Astrocyte of the cerebellum (primary cell): ENCODE data around the gene PIP5K1C.
A peak's percentile ranks its signal among the peaks of the same experiment; 100 is the strongest.
"Not testable (repeated sequence)": the region's sequence is repeated elsewhere in the genome, so short reads cannot be mapped to it uniquely, and the experiment has no call there.

Experiments
- DNase-seq: peaks from one replicate; pipeline ENCODE4 v3.0.0-alpha.2; 2011; ENCODE audit warnings: low read depth
- H3K4me3 ChIP-seq: 2 replicates; pipeline ENCODE4 v1.5.1; 2011; ENCODE audit warnings: mild to moderate bottlenecking, low read depth, low read length, moderate library complexity
- in situ Hi-C: cut with HindIII; loops from 2 replicates; pipeline ENCODE4 v1.10.0; 2017; ENCODE audit warnings: low sequenced_read_pairs
- TF ChIP-seq, protein P1 (sequence below): IDR thresholded peaks from 2 replicates; pipeline ENCODE4 v1.5.1; 2012; ENCODE audit warnings: low read length, low read depth, moderate library complexity, mild to moderate bottlenecking; ENCODE audit errors: missing control alignments

PIP5K1C gene

DNA sequence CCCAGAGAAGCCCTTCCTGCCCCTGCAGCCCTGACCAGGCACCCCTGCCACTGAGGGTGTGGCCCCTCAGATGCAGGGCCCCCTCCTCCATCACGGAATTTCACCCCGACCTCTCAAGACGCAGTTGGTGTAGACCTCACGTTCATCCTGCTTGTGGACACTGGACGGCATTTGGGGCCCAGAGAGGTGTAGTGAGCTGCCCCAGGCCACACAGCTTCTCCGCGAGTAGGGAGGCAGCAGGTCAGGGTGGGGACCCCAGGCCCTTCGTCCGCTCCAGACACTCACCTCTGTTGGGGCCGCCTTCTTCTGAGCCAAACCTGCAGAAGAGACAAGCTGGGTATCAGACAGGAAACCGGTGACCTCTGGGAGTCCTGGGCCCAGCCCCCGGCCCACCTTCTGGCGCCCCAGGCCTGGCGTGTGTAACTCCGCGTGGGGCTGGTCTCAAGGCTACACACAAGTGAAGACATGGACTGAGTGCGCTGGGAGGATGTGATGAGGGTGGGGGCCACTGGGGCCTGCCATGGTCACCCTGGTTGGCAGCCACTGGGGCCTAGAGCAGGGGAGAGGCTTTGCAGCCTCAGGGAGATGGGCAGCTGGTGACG is 33.1 kb downstream of the PIP5K1C start:
- in situ Hi-C loops: no loop called here
- no peak overlapping the region for H3K4me3 ChIP-seq
- no peak for DNase-seq
- TF ChIP-seq, protein P1, sequence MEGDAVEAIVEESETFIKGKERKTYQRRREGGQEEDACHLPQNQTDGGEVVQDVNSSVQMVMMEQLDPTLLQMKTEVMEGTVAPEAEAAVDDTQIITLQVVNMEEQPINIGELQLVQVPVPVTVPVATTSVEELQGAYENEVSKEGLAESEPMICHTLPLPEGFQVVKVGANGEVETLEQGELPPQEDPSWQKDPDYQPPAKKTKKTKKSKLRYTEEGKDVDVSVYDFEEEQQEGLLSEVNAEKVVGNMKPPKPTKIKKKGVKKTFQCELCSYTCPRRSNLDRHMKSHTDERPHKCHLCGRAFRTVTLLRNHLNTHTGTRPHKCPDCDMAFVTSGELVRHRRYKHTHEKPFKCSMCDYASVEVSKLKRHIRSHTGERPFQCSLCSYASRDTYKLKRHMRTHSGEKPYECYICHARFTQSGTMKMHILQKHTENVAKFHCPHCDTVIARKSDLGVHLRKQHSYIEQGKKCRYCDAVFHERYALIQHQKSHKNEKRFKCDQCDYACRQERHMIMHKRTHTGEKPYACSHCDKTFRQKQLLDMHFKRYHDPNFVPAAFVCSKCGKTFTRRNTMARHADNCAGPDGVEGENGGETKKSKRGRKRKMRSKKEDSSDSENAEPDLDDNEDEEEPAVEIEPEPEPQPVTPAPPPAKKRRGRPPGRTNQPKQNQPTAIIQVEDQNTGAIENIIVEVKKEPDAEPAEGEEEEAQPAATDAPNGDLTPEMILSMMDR: no peak

DNA sequence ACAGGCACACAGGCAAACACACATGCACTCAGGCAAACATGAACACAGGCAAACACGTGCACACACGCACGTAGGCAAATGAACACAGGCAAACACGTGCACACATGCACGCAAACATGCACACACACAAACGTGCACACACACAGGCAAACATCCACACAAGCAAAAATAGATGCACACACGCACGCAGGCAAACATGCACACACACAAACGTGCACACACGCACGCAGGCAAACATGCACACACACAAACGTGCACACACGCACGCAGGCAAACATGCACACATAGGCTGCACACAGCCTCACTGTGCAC is 33.8 kb downstream of the PIP5K1C start:
- in situ Hi-C loops, DNase-seq, H3K4me3 ChIP-seq: not testable (repeated sequence)

DNA sequence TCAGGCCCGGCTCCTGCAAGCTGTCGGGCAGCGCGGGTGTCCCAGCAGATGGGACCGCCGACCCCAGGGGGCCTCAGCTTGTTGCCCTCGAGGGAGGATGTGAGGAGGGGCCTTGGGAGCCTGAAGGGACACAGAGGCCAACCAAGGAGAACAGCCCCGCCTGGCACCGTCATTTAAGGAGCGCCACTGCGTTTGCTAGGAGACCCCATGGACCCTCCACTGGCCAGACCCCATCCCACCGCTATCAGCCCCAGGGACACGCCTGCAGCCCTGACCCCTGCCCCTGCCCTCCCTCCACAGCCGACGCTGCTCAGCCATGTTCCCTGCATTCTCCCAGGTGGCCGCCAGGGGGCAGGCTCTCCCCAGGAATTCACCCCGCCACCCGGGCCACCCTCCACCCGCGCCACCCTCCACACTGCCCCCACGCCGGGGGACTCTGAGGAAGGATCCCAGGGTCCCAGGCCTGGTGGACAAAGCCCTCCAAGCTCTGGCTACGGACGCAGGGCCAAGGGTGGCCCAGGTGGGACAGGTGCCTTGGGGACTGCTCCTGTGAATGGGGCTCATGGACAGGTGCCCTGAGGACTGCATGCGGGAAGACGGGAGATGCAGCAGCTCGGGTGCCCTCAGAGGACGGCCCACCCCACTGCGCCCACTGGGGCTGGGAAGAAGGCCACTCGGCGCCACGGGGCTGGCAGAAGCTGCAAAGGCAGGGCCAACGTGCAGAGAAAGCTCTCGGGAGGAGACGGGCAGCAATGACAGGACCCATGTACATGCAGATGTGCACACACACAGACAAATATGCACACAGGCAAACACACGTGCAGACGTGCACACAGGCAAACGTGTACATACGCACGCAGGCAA is 34.4 kb downstream of the PIP5K1C start:
- in situ Hi-C loops: no loop called here
- H3K4me3 ChIP-seq: no peak overlapping the region
- no peak for DNase-seq
- TF ChIP-seq, protein P1: peak; percentile 79

DNA sequence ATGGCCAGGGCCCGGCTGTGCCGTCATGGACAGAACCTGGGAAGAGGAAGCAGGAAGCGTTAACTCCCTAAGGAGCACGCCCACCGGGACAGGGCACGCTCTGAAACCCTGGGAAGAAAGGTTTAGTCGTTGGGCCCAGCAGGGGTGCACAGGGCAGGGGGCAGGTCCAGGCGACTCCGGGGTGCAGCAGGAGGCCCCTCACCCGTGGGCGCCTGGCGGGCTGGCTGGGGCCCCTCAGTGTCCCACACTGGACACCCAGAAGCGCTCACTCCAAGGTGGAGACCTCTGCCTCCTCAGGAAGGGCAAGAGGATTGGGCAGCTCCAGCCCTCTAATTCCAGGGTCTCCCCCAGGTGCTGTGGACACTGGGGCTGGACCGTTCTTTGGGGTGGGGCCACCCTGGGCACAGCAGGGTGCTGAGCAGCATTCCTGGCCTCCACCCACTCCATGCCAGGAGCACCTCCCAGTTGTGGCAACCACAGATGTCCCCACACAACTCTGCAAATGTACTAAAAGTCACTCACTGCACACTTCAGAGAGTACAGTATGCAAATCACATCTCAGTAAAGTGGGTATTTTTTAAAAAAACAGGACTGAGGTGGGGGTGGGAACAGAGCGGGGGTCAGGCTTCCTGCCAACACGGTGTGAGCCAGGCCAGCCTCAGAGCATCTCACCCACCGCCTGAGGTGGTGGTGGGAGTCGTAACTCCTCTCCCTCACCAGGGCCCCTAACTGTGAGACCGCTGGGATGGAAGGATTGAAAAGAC is 35.2 kb downstream of the PIP5K1C start:
- no peak for DNase-seq
- TF ChIP-seq, protein P1: no peak
- no peak overlapping the region for H3K4me3 ChIP-seq
- in situ Hi-C loops: no loop called here

DNA sequence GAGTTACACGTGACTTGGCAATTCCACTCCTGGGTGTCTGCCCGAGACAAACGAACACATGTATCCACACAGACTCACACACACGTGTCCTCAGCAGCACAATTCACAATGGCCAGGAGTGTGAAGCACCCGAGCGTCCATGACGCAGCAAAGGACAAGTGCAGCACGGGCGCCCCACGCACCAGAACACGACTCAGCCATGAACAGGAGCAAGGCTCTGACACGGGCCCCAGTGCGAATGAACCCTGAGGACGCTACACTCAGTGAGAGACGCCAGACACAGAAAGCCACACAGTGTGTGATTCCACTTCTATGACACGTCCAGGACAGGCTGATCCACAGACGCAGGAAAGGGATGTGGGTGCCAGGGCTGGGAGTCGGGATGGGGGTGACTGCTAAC is 36.4 kb downstream of the PIP5K1C start:
- in situ Hi-C loops: no loop called here
- no peak overlapping the region for H3K4me3 ChIP-seq
- TF ChIP-seq, protein P1: no peak
- DNase-seq: no peak

DNA sequence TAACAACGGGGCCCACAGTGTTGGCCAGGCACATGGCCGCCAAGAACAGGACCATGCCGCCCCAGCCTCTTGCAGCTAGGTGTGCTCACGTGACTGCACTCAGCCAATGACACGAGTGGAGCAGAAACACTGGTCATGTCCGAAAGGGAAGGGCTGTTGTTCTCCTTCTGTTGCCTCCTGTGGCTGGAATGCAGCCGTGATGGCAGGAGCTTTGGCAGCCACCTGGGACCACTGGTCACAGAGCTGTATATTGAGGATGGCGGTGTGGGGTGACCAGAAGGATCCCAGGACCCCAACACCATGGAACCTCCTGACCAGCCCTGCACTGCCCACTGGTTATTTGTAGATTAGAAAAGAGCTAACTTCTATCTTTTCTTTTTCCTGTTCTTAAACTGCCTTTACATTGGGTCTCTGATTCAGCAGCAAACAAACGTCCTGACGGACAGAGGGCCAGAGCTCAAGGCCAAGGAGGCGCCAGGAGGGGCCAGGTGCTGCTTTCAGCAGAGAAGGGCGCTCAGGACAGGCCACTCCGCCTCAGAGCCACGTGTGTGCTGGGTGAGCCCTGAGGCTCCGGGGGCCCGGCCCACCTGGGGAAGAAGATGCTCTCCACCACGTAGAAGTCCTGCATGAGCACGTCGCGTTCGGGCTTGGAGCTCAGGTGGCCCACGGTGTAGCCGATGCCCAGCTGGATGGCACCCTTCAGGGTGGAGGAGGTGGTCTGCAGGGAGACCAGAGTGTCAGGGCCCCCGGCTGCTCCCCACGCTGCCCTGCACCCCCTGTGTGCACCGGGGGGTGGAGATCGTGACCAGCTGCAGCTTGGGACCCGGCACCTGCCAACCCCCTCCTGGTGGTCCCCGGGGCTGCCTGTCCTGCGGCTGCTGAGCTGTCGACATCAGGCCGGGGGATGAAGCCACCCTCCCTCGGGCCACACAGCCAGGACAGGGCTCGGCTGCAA is 38.7 kb downstream of the PIP5K1C start:
- in situ Hi-C loops: no loop called here
- TF ChIP-seq, protein P1: no peak
- no peak for DNase-seq
- H3K4me3 ChIP-seq: no peak overlapping the region
